GM18505 (cell line): ENCODE measurements around the gene NDUFC1.

Experiments used
- ATAC-seq: cut with Tn5 transposase; IDR thresholded peaks from one replicate; pipeline ENCODE4 v1.9.1; 2021; ENCODE audit not compliant: unreplicated experiment
- POLR2A ChIP-seq: IDR thresholded peaks from 4 replicates; pipeline ENCODE4 v1.6.1; 2011; ENCODE audit warnings: borderline replicate concordance; ENCODE audit not compliant: insufficient read depth, insufficient read length; ENCODE audit errors: extremely low read depth

The NDUFC1 gene

DNA sequence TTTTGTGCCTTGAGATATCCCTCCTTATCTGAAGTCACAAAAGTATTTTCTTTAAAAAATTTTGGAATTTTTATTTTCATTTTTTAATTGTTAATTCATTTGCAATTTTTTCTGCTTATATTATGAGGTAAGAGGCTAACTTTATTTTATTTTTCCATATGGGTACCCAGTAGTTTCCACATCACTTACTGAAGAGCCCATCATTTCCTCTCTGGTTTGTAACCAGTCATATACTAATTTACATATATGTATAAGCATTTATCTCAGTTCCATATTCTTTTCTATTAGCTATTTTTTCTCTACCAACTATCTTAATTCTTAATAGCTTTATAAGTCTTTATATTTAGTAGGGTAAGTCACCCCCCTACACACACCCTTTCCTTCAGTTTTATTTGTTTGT is 49.2 kb downstream of the NDUFC1 start:
- ATAC-seq: no peak
- TF ChIP-seq POLR2A: no peak

DNA sequence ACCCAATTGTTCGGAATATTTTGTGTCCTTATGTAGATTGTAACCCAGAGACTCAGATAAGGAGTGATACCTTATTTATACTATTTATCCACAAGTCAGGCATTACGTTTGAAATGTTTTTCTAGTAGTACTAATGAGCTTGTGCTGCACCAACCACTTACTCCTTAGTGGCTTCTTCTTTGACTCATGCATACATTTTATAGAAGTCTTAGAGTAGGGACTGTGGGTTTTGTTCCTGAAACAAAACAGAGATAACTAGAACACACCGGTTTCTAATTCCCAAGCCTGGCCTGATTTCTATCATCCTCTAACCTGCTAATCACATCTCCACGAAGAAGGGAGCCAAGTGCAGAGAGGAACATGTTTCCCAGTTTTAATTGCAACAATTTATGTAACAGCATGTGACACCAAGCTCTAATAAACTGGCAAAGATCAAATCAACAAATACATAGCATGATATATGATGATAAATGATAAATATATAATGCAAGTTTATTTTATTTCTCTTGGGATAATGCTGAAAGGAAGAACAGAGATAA is 54.5 kb downstream of the NDUFC1 start:
- ATAC-seq: no peak
- TF ChIP-seq POLR2A: no peak

DNA sequence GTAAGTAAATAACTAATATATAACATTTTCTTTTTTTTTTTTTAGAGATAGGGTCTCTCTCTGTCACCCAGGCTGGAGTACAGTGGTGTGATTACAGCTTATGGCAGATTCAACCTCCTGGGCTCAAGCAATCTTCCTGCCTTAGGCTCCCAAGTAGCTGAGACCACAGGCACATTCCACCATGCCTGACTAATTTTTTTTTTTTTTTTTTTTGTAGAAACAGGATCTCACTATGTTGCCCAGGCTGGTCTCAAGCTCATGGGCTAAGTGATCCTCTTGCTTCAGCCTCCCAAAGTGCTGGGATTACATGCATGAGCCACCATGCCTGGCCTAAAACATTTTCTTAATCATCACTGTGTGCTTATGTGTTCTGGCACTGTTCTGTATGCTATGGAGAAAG is 55.0 kb downstream of the NDUFC1 start:
- no peak for ATAC-seq
- no peak for TF ChIP-seq POLR2A

DNA sequence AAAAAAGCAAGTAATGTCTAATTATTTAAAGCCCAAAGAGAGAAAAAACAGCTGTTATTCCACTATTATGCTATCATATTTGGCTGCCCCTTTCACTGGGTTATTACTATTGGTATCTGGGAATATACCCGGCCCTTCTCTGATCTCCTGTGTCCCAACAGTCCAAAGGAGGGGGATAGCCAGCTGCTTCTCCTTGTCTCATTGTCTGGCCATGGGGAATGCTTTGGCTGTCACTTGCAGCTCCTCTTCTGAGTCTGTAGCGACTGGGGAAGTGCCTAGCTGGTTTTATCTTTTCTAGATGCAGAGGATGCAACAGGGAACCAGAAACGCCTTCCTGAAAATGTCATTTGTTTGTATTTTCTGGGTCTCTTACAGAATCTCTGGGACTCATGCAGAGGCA is 56.1 kb downstream of the NDUFC1 start:
- no peak for ATAC-seq
- no peak for TF ChIP-seq POLR2A

DNA sequence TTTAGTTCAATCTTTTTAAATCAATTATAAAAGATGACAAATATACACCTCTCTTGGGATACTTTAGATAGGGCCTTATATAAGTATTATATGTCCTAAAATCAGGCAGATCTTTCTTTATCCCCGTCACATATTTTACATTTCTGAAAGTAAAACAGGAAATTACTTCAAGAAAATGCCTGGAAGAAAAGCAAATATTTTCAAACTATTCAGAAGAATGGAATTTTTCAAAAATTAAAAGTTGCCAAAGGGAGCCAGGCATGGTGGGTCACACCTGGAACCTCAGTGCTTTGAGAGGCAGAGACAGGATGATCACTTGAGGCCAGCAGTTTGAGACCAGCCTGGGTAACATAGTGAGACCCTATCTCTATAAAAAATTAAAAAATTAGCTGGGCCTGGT is 56.7 kb downstream of the NDUFC1 start:
- TF ChIP-seq POLR2A: no peak
- no peak for ATAC-seq

DNA sequence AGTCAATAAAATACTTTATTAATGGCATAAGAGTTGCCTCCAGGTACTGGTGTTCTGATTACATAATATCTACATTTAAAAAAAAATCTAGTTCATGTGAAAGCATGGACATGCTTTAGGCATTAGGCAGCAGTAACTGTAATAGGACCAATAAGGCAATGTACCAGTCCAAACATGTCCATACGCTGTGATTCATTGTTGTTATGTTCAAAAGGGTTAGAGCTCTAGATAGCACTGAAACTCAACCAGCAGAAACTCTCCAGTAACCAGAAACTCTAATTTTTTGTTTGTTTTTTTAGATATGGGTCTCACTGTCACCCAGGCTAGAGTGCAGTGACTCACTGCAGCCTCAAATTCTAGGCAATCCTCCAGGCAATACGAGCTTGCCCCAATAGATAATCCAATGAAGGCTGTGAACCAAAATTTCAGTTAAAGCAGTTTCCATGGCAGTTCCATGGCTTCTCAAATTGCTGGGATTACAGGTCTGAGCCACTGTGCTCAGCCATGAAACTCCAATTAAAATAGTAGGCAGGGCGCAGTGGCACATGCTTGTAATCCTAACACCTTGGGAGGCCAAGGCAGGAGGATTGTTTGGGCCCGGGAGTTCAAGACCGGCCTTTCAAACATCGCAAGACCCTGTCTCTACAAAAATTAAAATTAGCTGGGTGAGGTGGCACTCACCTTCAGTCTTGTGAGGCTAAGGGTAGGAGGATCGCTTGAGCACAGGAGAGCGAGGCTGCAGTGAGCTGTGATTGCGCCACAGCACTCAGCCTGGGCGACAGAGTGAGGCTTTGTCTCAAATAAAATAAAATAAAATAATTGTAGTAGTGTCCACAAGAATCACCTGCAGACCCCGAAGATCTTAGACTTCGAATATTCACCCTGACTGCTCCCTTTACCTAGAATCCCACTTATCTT is 58.6 kb downstream of the NDUFC1 start:
- TF ChIP-seq POLR2A: no peak
- no peak for ATAC-seq

DNA sequence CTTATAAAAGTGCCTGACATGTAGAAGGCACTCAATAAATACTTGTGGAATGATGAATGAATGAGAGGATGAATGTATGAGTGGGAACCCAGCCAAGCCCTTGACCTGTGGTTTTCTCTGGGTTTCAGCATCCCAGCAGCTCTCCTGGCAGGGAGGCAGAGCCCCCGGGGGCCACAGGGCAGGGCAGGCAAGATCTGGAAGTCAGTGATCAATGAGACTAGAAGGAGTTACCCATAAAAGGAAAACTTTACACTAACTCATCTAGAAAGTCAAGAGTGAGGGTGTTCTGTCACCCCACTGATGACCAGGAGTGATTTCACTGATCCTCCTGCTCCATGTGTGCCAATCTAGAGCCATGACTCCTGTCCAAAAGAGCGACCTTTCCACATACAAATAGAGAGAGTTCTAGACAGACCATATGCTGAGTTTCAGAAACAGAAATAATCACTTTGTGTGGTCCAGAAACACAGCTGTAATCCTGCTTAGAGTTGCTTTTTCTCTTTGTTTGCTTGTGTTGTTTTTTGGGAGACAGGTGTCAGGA is 59.7 kb downstream of the NDUFC1 start:
- ATAC-seq: no peak
- TF ChIP-seq POLR2A: no peak

DNA sequence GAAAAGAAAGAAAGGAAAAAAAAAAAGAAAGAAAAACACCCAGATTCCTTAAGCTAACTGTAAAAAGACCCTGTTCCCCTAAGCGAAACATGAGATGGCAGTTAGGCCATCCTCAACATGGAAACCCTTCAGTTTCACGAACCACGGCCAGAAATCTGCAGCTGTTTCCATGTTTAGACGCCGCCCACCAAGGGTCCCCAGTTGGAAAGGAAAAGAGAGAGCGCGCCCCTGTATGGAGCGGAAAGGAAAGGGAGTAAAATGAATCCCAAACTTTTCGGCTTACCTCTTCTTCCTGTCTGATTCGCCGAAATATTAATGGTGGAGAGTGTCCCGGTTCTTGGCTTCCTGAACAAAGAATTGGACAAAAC is 60.5 kb downstream of the NDUFC1 start:
- ATAC-seq: no peak
- no peak for TF ChIP-seq POLR2A

DNA sequence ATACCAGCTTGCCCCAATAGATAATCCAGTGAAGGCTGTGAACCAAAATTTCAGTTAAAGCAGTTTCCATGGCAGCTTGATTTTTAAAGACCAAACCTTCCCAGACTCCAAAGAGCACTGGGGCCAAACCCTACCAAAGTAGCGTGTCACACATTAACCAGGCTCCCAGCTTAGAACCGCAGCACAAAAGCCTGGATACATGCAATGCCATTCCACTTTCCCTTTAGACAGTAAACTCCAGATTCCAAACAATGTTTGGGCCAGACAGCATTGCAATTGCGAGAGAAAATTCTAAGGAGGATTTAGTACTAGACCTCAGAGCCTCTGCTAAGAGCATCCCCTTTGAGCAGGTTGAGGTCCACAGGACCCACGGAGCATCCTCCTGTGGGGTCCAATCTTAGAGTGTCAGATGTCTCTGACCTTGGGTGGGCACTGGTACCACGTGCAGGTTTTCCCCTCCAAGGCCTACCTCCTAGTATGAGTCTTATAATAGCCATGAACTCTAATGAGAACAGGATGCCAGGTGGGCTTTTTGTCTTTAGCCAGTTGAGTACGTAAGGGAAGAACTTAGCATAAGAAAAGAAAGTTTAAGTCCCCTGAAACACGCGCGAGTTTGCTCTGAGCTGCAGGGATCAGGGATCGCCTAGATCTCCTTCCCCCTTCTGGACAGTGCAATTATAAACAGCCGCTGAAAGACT is 61.0 kb downstream of the NDUFC1 start:
- no peak for TF ChIP-seq POLR2A
- ATAC-seq: no peak
